IMR-90 (cell line): Measurements from ENCODE around the gene CSNK1D. TPM values are rescaled to one million over a fixed set of nuclear protein-coding genes. Genes with fewer than 3 reads are reported as not detected.

ENCODE experiments used
- ATAC-seq: fragments of 200-7000 bp; cut with Tn5 transposase; 2 replicates; pipeline ENCODE4 v1.9.1; 2020; ENCODE audit warnings: low read depth, mild to moderate bottlenecking, moderate library complexity
- BruUV-seq: library from RNA; stranded (reverse); fragments of 400-500 nt; replicated peaks from 2 replicates; lab custom pipeline; 2021; lab: Mats Ljungman, UMichigan
- CTCF ChIA-PET: fragments of 300-600 bp; formaldehyde crosslinking; extraction: SDS; loops from one replicate; lab custom pipeline; 2021; ENCODE audit warnings: antibody characterized with exemption; lab: Yijun Ruan, JAX
- POLR2A ChIA-PET: fragments of 300-600 bp; sonication (Branson Sonifier 250); formaldehyde crosslinking; loops from one replicate; lab custom pipeline; 2022; ENCODE audit warnings: antibody characterized with exemption; ENCODE audit not compliant: unreplicated experiment; lab: Charles Lee
- DNase-seq: peaks from one replicate; pipeline ENCODE4 v3.0.0; 2013
- H2AFZ ChIP-seq: replicated peaks from 2 replicates; pipeline ENCODE3; 2013; ENCODE audit warnings: low read length, mild to moderate bottlenecking; ENCODE audit not compliant: poor library complexity
- H2AK5ac ChIP-seq: 2 replicates; pipeline ENCODE4 v1.6.1; 2013; ENCODE audit warnings: low read depth, low read length, inconsistent platforms
- H2AK9ac ChIP-seq: replicated peaks from 2 replicates; pipeline ENCODE3; 2013; ENCODE audit warnings: mild to moderate bottlenecking, low read depth, low read length, moderate library complexity; ENCODE audit not compliant: poor library complexity
- H2BK120ac ChIP-seq: 2 replicates; pipeline ENCODE4 v1.6.1; 2013; ENCODE audit warnings: low read depth, low read length, inconsistent platforms
- H2BK15ac ChIP-seq: 3 replicates; pipeline ENCODE4 v1.6.1; 2013; ENCODE audit warnings: low read depth, low read length, inconsistent platforms
- H2BK20ac ChIP-seq: 2 replicates; pipeline ENCODE4 v1.6.1; 2013; ENCODE audit warnings: low read depth, mild to moderate bottlenecking, inconsistent platforms, low read length, moderate library complexity
- H2BK5ac ChIP-seq: 2 replicates; pipeline ENCODE4 v1.6.1; 2013; ENCODE audit warnings: mild to moderate bottlenecking, low read depth, low read length, inconsistent platforms; ENCODE audit not compliant: poor library complexity, severe bottlenecking
- H3K14ac ChIP-seq: replicated peaks from 2 replicates; pipeline ENCODE4 v1.6.1; 2013; ENCODE audit warnings: low read depth, low read length, inconsistent platforms
- H3K18ac ChIP-seq: 2 replicates; pipeline ENCODE4 v1.6.1; 2013; ENCODE audit warnings: low read depth, low read length, control low read depth
- H3K23ac ChIP-seq: 2 replicates; pipeline ENCODE4 v1.6.1; 2013; ENCODE audit warnings: low read depth, low read length, inconsistent platforms
- H3K27ac ChIP-seq: 2 replicates; pipeline ENCODE4 v1.5.1; 2013; ENCODE audit warnings: mild to moderate bottlenecking, control low read depth, low read length; ENCODE audit not compliant: insufficient read depth
- H3K27me3 ChIP-seq: 2 replicates; pipeline ENCODE4 v1.6.1; 2013; ENCODE audit warnings: low read length; ENCODE audit not compliant: control insufficient read depth, insufficient read depth
- H3K36me3 ChIP-seq: 2 replicates; pipeline ENCODE4 v1.6.1; 2013; ENCODE audit warnings: low read length, mixed read lengths; ENCODE audit not compliant: control insufficient read depth, insufficient read depth
- H3K4ac ChIP-seq: 2 replicates; pipeline ENCODE4 v1.6.1; 2013; ENCODE audit warnings: low read depth, low read length, inconsistent platforms
- H3K4me1 ChIP-seq: 2 replicates; pipeline ENCODE4 v1.6.1; 2013; ENCODE audit warnings: low read length, mixed read lengths; ENCODE audit not compliant: control insufficient read depth, insufficient read depth
- H3K4me2 ChIP-seq: 2 replicates; pipeline ENCODE4 v1.6.1; 2013; ENCODE audit warnings: low read depth, mild to moderate bottlenecking, control low read depth, low read length, moderate library complexity
- H3K4me3 ChIP-seq: 2 replicates; pipeline ENCODE4 v1.5.1; 2013; ENCODE audit warnings: low read depth, mild to moderate bottlenecking, control low read depth, low read length, moderate library complexity; ENCODE audit not compliant: insufficient read depth
- H3K56ac ChIP-seq: 2 replicates; pipeline ENCODE4 v1.6.1; 2013; ENCODE audit warnings: low read length, inconsistent platforms; ENCODE audit not compliant: insufficient read depth; ENCODE audit errors: extremely low read depth
- H3K79me1 ChIP-seq, 2 experiments: 2 replicates each; pipeline ENCODE4 v1.6.1; 2013; ENCODE audit warnings: low read length in 2 of 2, inconsistent platforms in 1 of 2, low read depth in 1 of 2
- H3K9ac ChIP-seq: 2 replicates; pipeline ENCODE4 v1.6.1; 2013; ENCODE audit warnings: low read depth, low read length, control low read depth
- H3K9me1 ChIP-seq: 2 replicates; pipeline ENCODE4 v1.6.1; 2013; ENCODE audit warnings: low read length, inconsistent platforms; ENCODE audit not compliant: insufficient read depth
- H3K9me3 ChIP-seq: 2 replicates; pipeline ENCODE4 v1.6.1; 2013; ENCODE audit warnings: low read length; ENCODE audit not compliant: control insufficient read depth, insufficient read depth
- H4K20me1 ChIP-seq: 2 replicates; pipeline ENCODE4 v1.6.1; 2013; ENCODE audit warnings: low read length, inconsistent platforms; ENCODE audit not compliant: insufficient read depth
- H4K5ac ChIP-seq: 2 replicates; pipeline ENCODE4 v1.6.1; 2013; ENCODE audit warnings: mild to moderate bottlenecking, low read depth, low read length, control low read depth
- H4K8ac ChIP-seq, 2 experiments: 2 replicates each; pipeline ENCODE4 v1.6.1; 2013; ENCODE audit warnings: low read depth in 2 of 2, low read length in 2 of 2, control low read depth in 1 of 2, inconsistent platforms in 1 of 2
- H4K91ac ChIP-seq: 2 replicates; pipeline ENCODE4 v1.6.1; 2013; ENCODE audit warnings: low read depth, low read length, inconsistent platforms; ENCODE audit not compliant: insufficient read depth
- MAZ ChIP-seq: IDR thresholded peaks from 2 replicates; pipeline ENCODE4 v1.6.1; 2012; ENCODE audit warnings: low read depth, mild to moderate bottlenecking, low read length, improper control_type of control experiment, moderate library complexity, borderline replicate concordance
- WGBS, 2 experiments: methylation state at CpG; one replicate each; pipeline versions ENCODE4 v1.1.5 to v1.1.7; 2013; ENCODE audit warnings: missing lambda C conversion rate in 2 of 2; ENCODE audit not compliant: insufficient read length in 1 of 2; ENCODE audit errors: extremely low coverage in 2 of 2; 5-methylcytosine and 5-hydroxymethylcytosine counted together
- dilution Hi-C: fragments of 300-500 bp; cut with HindIII; formaldehyde crosslinking; loops from one replicate; pipeline ENCODE4 v1.14.3; 2018; ENCODE audit warnings: low sequenced_read_pairs; ENCODE audit not compliant: unreplicated experiment
- in situ Hi-C: fragments of 300-500 bp; cut with MboI; formaldehyde crosslinking; loops from 3 replicates; pipeline ENCODE4 v1.14.3; 2019; ENCODE audit warnings: low sequenced_read_pairs, inconsistent platforms, mixed read lengths
- intact Hi-C: fragments of 100-400 bp; cut with micrococcal nuclease; formaldehyde crosslinking; loops from 2 replicates; pipeline ENCODE4 v1.10.0; 2022
- polyA plus RNA-seq, 3 experiments: library from polyadenylated mRNA; depleted of rRNA; stranded (reverse); fragments of >200 nt; gene quantifications; 2 replicates each; pipeline ENCODE4 v1.2.3, GENCODE V29; 2012; ENCODE audit warnings: low replicate concordance in 1 of 3
- total RNA-seq: library from RNA; depleted of rRNA; stranded (reverse); fragments of >200 nt; gene quantifications from 2 replicates; pipeline ENCODE4 v1.2.3, GENCODE V29; 2012

CSNK1D gene
- total and polyA plus RNA-seq, 2 of the 4 experiments (the other 2 are of a cell fraction): 47.1 to 186 TPM

DNA sequence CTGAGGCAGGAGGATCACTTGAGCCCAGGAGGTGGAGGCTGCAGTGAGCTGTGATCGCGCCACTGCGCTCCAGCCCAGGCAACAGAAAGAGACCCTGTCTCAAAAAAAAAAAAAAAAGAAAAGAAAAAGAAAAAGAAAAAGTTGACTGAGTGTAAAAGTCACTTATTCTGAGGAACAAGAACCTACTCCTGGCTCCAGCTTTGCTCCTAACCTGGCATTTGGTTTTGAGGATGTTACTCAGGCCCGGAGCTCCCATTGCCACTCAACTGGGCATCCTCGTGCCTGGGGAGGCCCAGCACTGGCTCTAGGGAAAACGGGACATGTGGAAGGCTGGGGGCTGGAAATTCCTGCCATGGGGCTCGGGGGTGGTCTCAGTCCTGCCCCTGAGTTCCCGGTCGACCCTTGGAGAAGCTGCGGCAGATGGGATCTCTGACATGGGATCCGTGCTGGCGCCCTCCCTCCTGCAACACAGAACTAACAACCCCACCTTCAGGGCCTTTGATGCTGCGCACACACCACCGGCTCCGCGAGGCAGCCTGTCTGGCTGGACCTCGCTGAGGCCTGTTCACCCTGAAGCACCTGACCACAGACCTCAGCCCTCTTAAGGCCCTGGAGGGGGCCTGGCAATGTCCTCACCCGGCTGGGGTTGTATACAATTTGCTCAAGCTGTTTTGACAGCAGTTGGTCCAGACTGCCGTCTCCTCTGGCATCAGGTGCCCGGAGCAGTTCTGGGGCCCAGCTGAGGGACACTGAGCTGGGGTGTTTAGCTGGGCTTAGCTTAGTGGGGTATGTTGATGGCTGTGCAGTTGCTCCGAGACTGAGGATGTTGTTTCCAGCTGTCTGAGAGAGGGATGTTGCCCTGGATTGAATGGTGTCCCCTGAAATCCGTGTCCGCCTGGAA lies 31.6 kb upstream of the CSNK1D start:
- Histone ChIP-seq H4K20me1 (0 out of 2 replicates have a peak, but pooled peaks cover 4% of the 10 kb centered on the region), H2AFZ (peak overlapping the region; percentile 51), H2BK120ac (no peak overlapping the region), H2BK15ac (no peak overlapping the region), H2BK20ac (no peak overlapping the region), H3K56ac (no peak overlapping the region), H3K4me1 (peaks cover 3% of the 10 kb centered on the region; the same call in 1 of the 2 replicates), H3K27me3 (peaks cover 16% of the 10 kb centered on the region), H3K23ac (no peak overlapping the region), H2AK5ac (no peak overlapping the region), H3K18ac (no peak overlapping the region), H4K8ac (no peak overlapping the region), H3K4me2 (no peak overlapping the region), H3K9me3 (no peaks in the 10 kb centered on the region), H3K27ac (no peak overlapping the region), H3K79me1 (no peaks in the 10 kb centered on the region), H3K9me1 (no peaks in the 10 kb centered on the region), H3K4me3 (no peak overlapping the region), H3K4ac (no peak overlapping the region), H4K5ac (no peak overlapping the region), H2BK5ac (no peak overlapping the region), H3K9ac (no peak overlapping the region), H2AK9ac (no peak overlapping the region), H4K91ac (no peak overlapping the region), H3K36me3 (no peaks in the 10 kb centered on the region), H3K14ac (no peak overlapping the region)
- no TSS peak for BruUV-seq
- dilution Hi-C loops (no loop called here), intact Hi-C loops (no loop called here), in situ Hi-C loops (no loop called here)
- no peak for ATAC-seq
- no peak for TF ChIP-seq MAZ
- 76% methylated on average over 8 of the region's 23 CpGs; no CpG with 5 or more reads in 1 of the 2 experiments for WGBS, 2 experiments
- CTCF ChIA-PET: no interaction called here
- no peak for DNase-seq
- POLR2A ChIA-PET: interaction anchor here (0.5 kb wide), 1 partner anchor 796 kb away, joined by 3 read pairs; no protein-coding TSS in a partner anchor
